Measurements from ENCODE around the gene CPLX1. TPM values are rescaled to one million over a fixed set of nuclear protein-coding genes. Genes with fewer than 3 reads are reported as not detected.

CPLX1 gene
- total RNA-seq, 1 experiment from 2014 or later, result 3.9 TPM

GRCh38 chr4:751676-752075 is 74.3 kb downstream of the CPLX1 start:
- CTCF ChIA-PET, result interaction anchor here (0.6 kb wide), 1 partner anchor 60 kb away, joined by 5 read pairs; no protein-coding TSS in a partner anchor
- TF ChIP-seq, protein P1, sequence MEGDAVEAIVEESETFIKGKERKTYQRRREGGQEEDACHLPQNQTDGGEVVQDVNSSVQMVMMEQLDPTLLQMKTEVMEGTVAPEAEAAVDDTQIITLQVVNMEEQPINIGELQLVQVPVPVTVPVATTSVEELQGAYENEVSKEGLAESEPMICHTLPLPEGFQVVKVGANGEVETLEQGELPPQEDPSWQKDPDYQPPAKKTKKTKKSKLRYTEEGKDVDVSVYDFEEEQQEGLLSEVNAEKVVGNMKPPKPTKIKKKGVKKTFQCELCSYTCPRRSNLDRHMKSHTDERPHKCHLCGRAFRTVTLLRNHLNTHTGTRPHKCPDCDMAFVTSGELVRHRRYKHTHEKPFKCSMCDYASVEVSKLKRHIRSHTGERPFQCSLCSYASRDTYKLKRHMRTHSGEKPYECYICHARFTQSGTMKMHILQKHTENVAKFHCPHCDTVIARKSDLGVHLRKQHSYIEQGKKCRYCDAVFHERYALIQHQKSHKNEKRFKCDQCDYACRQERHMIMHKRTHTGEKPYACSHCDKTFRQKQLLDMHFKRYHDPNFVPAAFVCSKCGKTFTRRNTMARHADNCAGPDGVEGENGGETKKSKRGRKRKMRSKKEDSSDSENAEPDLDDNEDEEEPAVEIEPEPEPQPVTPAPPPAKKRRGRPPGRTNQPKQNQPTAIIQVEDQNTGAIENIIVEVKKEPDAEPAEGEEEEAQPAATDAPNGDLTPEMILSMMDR (conservative IDR thresholded peaks at IDR 0.05), result no peak
- no peak for TF ChIP-seq EZH2 (IDR thresholded peaks at IDR 0.05; ENCODE audit: low read depth)
- Histone ChIP-seq H4K20me1 (ENCODE audit: insufficient read depth) (peaks cover 7% of the 10 kb centered on the region), H3K4me2 (no peak overlapping the region), H3K36me3 (ENCODE audit: low read depth) (no peaks in the 10 kb centered on the region), H3K79me2 (ENCODE audit: low read depth) (no peaks in the 10 kb centered on the region), H3K27ac (no peak overlapping the region), H3K27me3 (ENCODE audit: insufficient read depth, low read depth) (no peaks in the 10 kb centered on the region), H3K4me3 (no peak overlapping the region), H3K9me3 (ENCODE audit: insufficient read depth, low read depth) (no peaks in the 10 kb centered on the region), H3K9me2 (ENCODE audit: insufficient read depth) (no peaks in the 10 kb centered on the region), H2AFZ (no peak overlapping the region), H3K4me1 (replicated peaks; ENCODE audit: insufficient read depth) (no peaks in the 10 kb centered on the region), H3F3A (ENCODE audit: insufficient read depth, low read depth) (peaks cover 12% of the 10 kb centered on the region; the same call in 1 of the 2 replicates)
- POLR2A ChIA-PET (ENCODE audit: unreplicated experiment), result no interaction called here
- no TSS peak for BruUV-seq (replicated peaks)
- no peak for DNase-seq
- intact Hi-C loops (cut with micrococcal nuclease; ENCODE audit: unreplicated experiment), result no loop called here

- no peak for DNase-seq
- CTCF ChIA-PET, result no interaction called here
- Histone ChIP-seq H2AFZ (no peak overlapping the region), H3F3A (ENCODE audit: insufficient read depth, low read depth) (peaks cover 7% of the 10 kb centered on the region; the same call in 1 of the 2 replicates), H3K27me3 (ENCODE audit: insufficient read depth, low read depth) (no peaks in the 10 kb centered on the region), H3K79me2 (ENCODE audit: low read depth) (no peaks in the 10 kb centered on the region), H3K4me1 (replicated peaks; ENCODE audit: insufficient read depth) (no peaks in the 10 kb centered on the region), H3K9me2 (ENCODE audit: insufficient read depth) (no peaks in the 10 kb centered on the region), H3K9me3 (ENCODE audit: insufficient read depth, low read depth) (no peaks in the 10 kb centered on the region), H4K20me1 (ENCODE audit: insufficient read depth) (peaks cover 7% of the 10 kb centered on the region), H3K27ac (no peak overlapping the region), H3K4me3 (no peak overlapping the region), H3K4me2 (no peak overlapping the region), H3K36me3 (ENCODE audit: low read depth) (no peaks in the 10 kb centered on the region)
- intact Hi-C loops (cut with micrococcal nuclease; ENCODE audit: unreplicated experiment), result loop anchor here (10.0 kb wide), 1 partner anchor 145 kb away; no protein-coding TSS in a partner anchor
- no peak for TF ChIP-seq EZH2 (IDR thresholded peaks at IDR 0.05; ENCODE audit: low read depth)
- TF ChIP-seq, protein P1 (conservative IDR thresholded peaks at IDR 0.05), result no peak
- BruUV-seq (replicated peaks), result no TSS peak
- POLR2A ChIA-PET (ENCODE audit: unreplicated experiment), result interaction anchor here (0.7 kb wide), 1 partner anchor 507 kb away, joined by 5 read pairs; no protein-coding TSS in a partner anchor
Measured at GRCh38 chr4:749698-750666, 75.9 kb downstream of the CPLX1 start.

GRCh38 chr4:748461-748860 is 77.5 kb downstream of the CPLX1 start:
- Histone ChIP-seq H3K4me3 (no peak overlapping the region), H3K36me3 (ENCODE audit: low read depth) (no peaks in the 10 kb centered on the region), H3K27me3 (ENCODE audit: insufficient read depth, low read depth) (no peaks in the 10 kb centered on the region), H3K4me2 (no peak overlapping the region), H3K9me2 (ENCODE audit: insufficient read depth) (no peaks in the 10 kb centered on the region), H3F3A (ENCODE audit: insufficient read depth, low read depth) (peaks cover 13% of the 10 kb centered on the region; the same call in 1 of the 2 replicates), H3K79me2 (ENCODE audit: low read depth) (no peaks in the 10 kb centered on the region), H3K4me1 (replicated peaks; ENCODE audit: insufficient read depth) (no peaks in the 10 kb centered on the region), H4K20me1 (ENCODE audit: insufficient read depth) (peaks cover 15% of the 10 kb centered on the region), H2AFZ (no peak overlapping the region), H3K9me3 (ENCODE audit: insufficient read depth, low read depth) (no peaks in the 10 kb centered on the region), H3K27ac (no peak overlapping the region)
- DNase-seq, result no peak
- intact Hi-C loops (cut with micrococcal nuclease; ENCODE audit: unreplicated experiment), result loop anchor here (10.0 kb wide), 1 partner anchor 144 kb away; no protein-coding TSS in a partner anchor
- TF ChIP-seq, protein P1 (conservative IDR thresholded peaks at IDR 0.05), result no peak
- no peak for TF ChIP-seq EZH2 (IDR thresholded peaks at IDR 0.05; ENCODE audit: low read depth)
- CTCF ChIA-PET, result no interaction called here
- POLR2A ChIA-PET (ENCODE audit: unreplicated experiment), result no interaction called here
- no TSS peak for BruUV-seq (replicated peaks)

Measured in PC-9 (cell line).